ENCODE results near the gene CECR2. TPM values are rescaled to one million over a fixed set of nuclear protein-coding genes. Genes with fewer than 3 reads are reported as not detected.

The CECR2 gene
- total RNA-seq, 1 donor from 2014 or later = 67.8 TPM

- no peaks in the 10 kb centered on the region for H3K27me3 ChIP-seq
- no peak overlapping the region for H3K9ac ChIP-seq
- peaks cover 3% of the 10 kb centered on the region for H3K27me3 Mint-ChIP-seq (ENCODE audit: insufficient read depth, low read depth)
- H3K36me3 ChIP-seq = no peaks in the 10 kb centered on the region
- no peaks in the 10 kb centered on the region for H3F3A ChIP-seq (ENCODE audit: low read depth)
- H3K9me3 ChIP-seq (ENCODE audit: low read depth) = no peaks in the 10 kb centered on the region
- no peak for DNase-seq (ENCODE audit: low spot score)
- H3K4me1 ChIP-seq = peaks cover 4% of the 10 kb centered on the region
- no peak overlapping the region for H3K4me2 ChIP-seq
- H3K4me1 Mint-ChIP-seq = peaks cover 15% of the 10 kb centered on the region
- no peaks in the 10 kb centered on the region for H3K36me3 Mint-ChIP-seq
- H2AFZ ChIP-seq (replicated peaks) = no peak overlapping the region
- no peak for TF ChIP-seq CTCF (IDR thresholded peaks at IDR 0.05)
- TF ChIP-seq EZH2 (IDR thresholded peaks at IDR 0.05) = no peak
- no peak for TF ChIP-seq EZH2phosphoT487 (IDR thresholded peaks at IDR 0.05)
- no peak overlapping the region for H3K27ac ChIP-seq
- no peaks in the 10 kb centered on the region for H3K79me2 ChIP-seq (ENCODE audit: low read depth)
- H3K9me3 Mint-ChIP-seq = no peaks in the 10 kb centered on the region
- H4K20me1 ChIP-seq (ENCODE audit: low read depth) = no peaks in the 10 kb centered on the region
- H3K27ac Mint-ChIP-seq = no peak overlapping the region
- H3K4me3 ChIP-seq = no peak overlapping the region
- H3K4me3 Mint-ChIP-seq = no peak overlapping the region
Measured at GRCh38 chr22:17334983-17335382, 34.3 kb upstream of the CECR2 start.

- Histone ChIP-seq H2AFZ (replicated peaks) (no peak overlapping the region), H3K9me3 (ENCODE audit: low read depth) (no peaks in the 10 kb centered on the region), H3K36me3 (no peaks in the 10 kb centered on the region), H3K4me3 (no peak overlapping the region), H3K4me1 (peaks cover 4% of the 10 kb centered on the region), H3F3A (ENCODE audit: low read depth) (no peaks in the 10 kb centered on the region), H3K27ac (no peak overlapping the region), H3K9ac (no peak overlapping the region), H3K79me2 (ENCODE audit: low read depth) (no peaks in the 10 kb centered on the region), H4K20me1 (ENCODE audit: low read depth) (no peaks in the 10 kb centered on the region), H3K4me2 (no peak overlapping the region), H3K27me3 (no peaks in the 10 kb centered on the region)
- Mint-ChIP-seq H3K4me1 (peaks cover 15% of the 10 kb centered on the region), H3K36me3 (no peaks in the 10 kb centered on the region), H3K9me3 (no peaks in the 10 kb centered on the region), H3K27ac (no peak overlapping the region), H3K27me3 (ENCODE audit: insufficient read depth, low read depth) (peaks cover 3% of the 10 kb centered on the region), H3K4me3 (no peak overlapping the region)
- no peak for TF ChIP-seq EZH2phosphoT487 (IDR thresholded peaks at IDR 0.05)
- TF ChIP-seq EZH2 (IDR thresholded peaks at IDR 0.05) = no peak
- TF ChIP-seq CTCF (IDR thresholded peaks at IDR 0.05) = no peak
- DNase-seq (ENCODE audit: low spot score) = no peak
Measured at GRCh38 chr22:17336061-17336460, 33.2 kb upstream of the CECR2 start.

GRCh38 chr22:17337639-17338038, 31.6 kb upstream of the CECR2 start:
- H3K27ac Mint-ChIP-seq = no peak overlapping the region
- no peaks in the 10 kb centered on the region for H3K36me3 ChIP-seq
- H3K4me1 ChIP-seq = peaks cover under 1% of the 10 kb centered on the region
- H3K4me1 Mint-ChIP-seq = peaks cover 14% of the 10 kb centered on the region
- H3K9me3 ChIP-seq (ENCODE audit: low read depth) = no peaks in the 10 kb centered on the region
- no peak overlapping the region for H2AFZ ChIP-seq (replicated peaks)
- H3K9ac ChIP-seq = no peak overlapping the region
- no peaks in the 10 kb centered on the region for H3K36me3 Mint-ChIP-seq
- H3K4me3 Mint-ChIP-seq = no peak overlapping the region
- H3K27ac ChIP-seq = no peak overlapping the region
- H3K79me2 ChIP-seq (ENCODE audit: low read depth) = no peaks in the 10 kb centered on the region
- no peak overlapping the region for H3K4me3 ChIP-seq
- no peak overlapping the region for H3K4me2 ChIP-seq
- H3K27me3 Mint-ChIP-seq (ENCODE audit: insufficient read depth, low read depth) = peaks cover 3% of the 10 kb centered on the region
- H3K27me3 ChIP-seq = no peaks in the 10 kb centered on the region
- DNase-seq (ENCODE audit: low spot score) = no peak
- H3F3A ChIP-seq (ENCODE audit: low read depth) = no peaks in the 10 kb centered on the region
- no peaks in the 10 kb centered on the region for H4K20me1 ChIP-seq (ENCODE audit: low read depth)
- TF ChIP-seq EZH2phosphoT487 (IDR thresholded peaks at IDR 0.05) = no peak
- no peak for TF ChIP-seq EZH2 (IDR thresholded peaks at IDR 0.05)
- TF ChIP-seq CTCF (IDR thresholded peaks at IDR 0.05) = no peak
- H3K9me3 Mint-ChIP-seq = no peaks in the 10 kb centered on the region

Measured in neural progenitor cell (in vitro differentiated cells).